ENCODE results near the gene MRPS14.

The MRPS14 gene

DNA sequence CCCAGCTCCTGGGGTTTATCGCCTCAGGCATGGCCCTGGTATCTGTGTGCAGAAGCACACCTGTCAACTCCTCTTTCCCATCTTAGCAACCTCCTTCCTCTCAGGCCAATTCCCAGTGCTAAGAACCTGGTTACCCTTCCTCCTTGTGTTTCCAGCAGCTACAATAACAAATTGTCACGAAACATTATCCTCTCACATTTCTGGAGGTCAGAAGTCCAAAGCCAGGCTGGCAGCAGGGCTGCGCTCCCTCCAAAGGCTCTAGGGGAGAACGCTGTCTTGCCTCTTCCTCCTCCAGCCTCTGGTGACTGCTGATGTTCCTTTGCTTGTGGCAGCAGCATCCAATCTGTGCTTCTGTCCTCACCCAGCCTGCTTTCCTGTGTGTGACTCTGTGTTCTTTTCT, 10.7 kb upstream of the MRPS14 start:
- TF ChIP-seq, protein P1, sequence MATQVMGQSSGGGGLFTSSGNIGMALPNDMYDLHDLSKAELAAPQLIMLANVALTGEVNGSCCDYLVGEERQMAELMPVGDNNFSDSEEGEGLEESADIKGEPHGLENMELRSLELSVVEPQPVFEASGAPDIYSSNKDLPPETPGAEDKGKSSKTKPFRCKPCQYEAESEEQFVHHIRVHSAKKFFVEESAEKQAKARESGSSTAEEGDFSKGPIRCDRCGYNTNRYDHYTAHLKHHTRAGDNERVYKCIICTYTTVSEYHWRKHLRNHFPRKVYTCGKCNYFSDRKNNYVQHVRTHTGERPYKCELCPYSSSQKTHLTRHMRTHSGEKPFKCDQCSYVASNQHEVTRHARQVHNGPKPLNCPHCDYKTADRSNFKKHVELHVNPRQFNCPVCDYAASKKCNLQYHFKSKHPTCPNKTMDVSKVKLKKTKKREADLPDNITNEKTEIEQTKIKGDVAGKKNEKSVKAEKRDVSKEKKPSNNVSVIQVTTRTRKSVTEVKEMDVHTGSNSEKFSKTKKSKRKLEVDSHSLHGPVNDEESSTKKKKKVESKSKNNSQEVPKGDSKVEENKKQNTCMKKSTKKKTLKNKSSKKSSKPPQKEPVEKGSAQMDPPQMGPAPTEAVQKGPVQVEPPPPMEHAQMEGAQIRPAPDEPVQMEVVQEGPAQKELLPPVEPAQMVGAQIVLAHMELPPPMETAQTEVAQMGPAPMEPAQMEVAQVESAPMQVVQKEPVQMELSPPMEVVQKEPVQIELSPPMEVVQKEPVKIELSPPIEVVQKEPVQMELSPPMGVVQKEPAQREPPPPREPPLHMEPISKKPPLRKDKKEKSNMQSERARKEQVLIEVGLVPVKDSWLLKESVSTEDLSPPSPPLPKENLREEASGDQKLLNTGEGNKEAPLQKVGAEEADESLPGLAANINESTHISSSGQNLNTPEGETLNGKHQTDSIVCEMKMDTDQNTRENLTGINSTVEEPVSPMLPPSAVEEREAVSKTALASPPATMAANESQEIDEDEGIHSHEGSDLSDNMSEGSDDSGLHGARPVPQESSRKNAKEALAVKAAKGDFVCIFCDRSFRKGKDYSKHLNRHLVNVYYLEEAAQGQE (IDR thresholded peaks at IDR 0.05; ENCODE audit: low read depth) = no peak
- TF ChIP-seq YY1 (IDR thresholded peaks at IDR 0.05; ENCODE audit: low read depth) (no peak), NFIC (IDR thresholded peaks at IDR 0.05) (no peak), CEBPB (IDR thresholded peaks at IDR 0.05) (no peak), TEAD4 (IDR thresholded peaks at IDR 0.05) (no peak), FOXM1 (IDR thresholded peaks at IDR 0.05; ENCODE audit: borderline replicate concordance, low read depth) (no peak), CREB1 (IDR thresholded peaks at IDR 0.05; ENCODE audit: low read depth) (no peak), ZBTB7A (IDR thresholded peaks at IDR 0.05; ENCODE audit: low read depth) (no peak), TAF1 (IDR thresholded peaks at IDR 0.05; ENCODE audit: low read depth) (no peak), RAD21 (IDR thresholded peaks at IDR 0.05; ENCODE audit: low read depth) (no peak)
- TF ChIP-seq, protein P2, sequence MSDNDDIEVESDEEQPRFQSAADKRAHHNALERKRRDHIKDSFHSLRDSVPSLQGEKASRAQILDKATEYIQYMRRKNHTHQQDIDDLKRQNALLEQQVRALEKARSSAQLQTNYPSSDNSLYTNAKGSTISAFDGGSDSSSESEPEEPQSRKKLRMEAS (IDR thresholded peaks at IDR 0.05) = no peak
- TF ChIP-seq, protein P3, sequence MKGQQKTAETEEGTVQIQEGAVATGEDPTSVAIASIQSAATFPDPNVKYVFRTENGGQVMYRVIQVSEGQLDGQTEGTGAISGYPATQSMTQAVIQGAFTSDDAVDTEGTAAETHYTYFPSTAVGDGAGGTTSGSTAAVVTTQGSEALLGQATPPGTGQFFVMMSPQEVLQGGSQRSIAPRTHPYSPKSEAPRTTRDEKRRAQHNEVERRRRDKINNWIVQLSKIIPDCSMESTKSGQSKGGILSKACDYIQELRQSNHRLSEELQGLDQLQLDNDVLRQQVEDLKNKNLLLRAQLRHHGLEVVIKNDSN (IDR thresholded peaks at IDR 0.05) = no peak

DNA sequence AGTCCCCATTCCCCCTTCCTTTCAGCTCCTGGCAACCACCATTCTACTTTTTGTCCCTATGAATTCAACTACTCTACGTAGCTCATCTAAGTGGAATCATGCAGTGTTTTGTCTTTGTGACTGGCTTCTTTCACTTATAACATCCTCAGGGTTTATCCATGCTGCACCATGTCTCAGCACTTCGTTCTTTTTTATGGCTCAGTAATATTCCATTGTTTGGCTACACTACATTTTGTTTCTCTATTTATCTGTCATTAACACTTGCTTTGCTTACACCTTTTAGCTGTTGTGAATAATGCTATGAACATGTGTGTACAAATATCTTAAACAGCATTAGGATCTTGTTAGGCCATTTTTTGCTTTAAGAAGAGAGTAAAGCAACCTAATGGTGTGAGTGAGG, 1.5 kb upstream of the MRPS14 start:
- TF ChIP-seq ZBTB7A (IDR thresholded peaks at IDR 0.05; ENCODE audit: low read depth) (no peak), TAF1 (IDR thresholded peaks at IDR 0.05; ENCODE audit: low read depth) (no peak), NFIC (IDR thresholded peaks at IDR 0.05) (no peak), RAD21 (IDR thresholded peaks at IDR 0.05; ENCODE audit: low read depth) (no peak), CEBPB (IDR thresholded peaks at IDR 0.05) (no peak), EGR1 (IDR thresholded peaks at IDR 0.05) (no peak), YY1 (IDR thresholded peaks at IDR 0.05; ENCODE audit: low read depth) (no peak), TCF12 (IDR thresholded peaks at IDR 0.05; ENCODE audit: low read depth) (no peak), TEAD4 (IDR thresholded peaks at IDR 0.05) (no peak), EP300 (IDR thresholded peaks at IDR 0.05; ENCODE audit: borderline replicate concordance) (no peak), FOXM1 (IDR thresholded peaks at IDR 0.05; ENCODE audit: borderline replicate concordance, low read depth) (no peak), CREB1 (IDR thresholded peaks at IDR 0.05; ENCODE audit: low read depth) (no peak)
- TF ChIP-seq, protein P1 (IDR thresholded peaks at IDR 0.05; ENCODE audit: low read depth) = no peak
- TF ChIP-seq, protein P2 (IDR thresholded peaks at IDR 0.05) = no peak
- TF ChIP-seq, protein P3 (IDR thresholded peaks at IDR 0.05) = no peak

DNA sequence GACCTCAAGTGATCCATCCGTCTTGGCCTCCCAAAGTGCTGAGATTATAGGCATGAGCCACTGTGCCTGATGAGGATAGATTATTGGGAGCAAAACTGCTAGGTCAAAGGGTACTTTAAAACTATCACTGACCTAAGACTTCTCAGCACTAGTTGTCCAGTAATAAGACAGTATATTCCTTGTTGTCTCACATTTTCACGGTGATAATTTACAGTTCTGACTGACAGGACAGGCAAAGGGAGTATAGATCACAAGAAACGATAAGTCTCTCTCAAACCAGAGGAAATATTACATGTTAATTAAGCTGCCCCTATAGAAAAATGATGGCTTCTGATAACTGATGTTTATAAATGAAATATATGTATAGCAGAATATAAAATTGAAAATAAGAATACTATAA, 3.7 kb downstream of the MRPS14 start:
- TF ChIP-seq FOXM1 (IDR thresholded peaks at IDR 0.05; ENCODE audit: borderline replicate concordance, low read depth) = no peak
- TF ChIP-seq TEAD4 (IDR thresholded peaks at IDR 0.05) = no peak
- no peak for TF ChIP-seq CREB1 (IDR thresholded peaks at IDR 0.05; ENCODE audit: low read depth)
- no peak for TF ChIP-seq EGR1 (IDR thresholded peaks at IDR 0.05)

DNA sequence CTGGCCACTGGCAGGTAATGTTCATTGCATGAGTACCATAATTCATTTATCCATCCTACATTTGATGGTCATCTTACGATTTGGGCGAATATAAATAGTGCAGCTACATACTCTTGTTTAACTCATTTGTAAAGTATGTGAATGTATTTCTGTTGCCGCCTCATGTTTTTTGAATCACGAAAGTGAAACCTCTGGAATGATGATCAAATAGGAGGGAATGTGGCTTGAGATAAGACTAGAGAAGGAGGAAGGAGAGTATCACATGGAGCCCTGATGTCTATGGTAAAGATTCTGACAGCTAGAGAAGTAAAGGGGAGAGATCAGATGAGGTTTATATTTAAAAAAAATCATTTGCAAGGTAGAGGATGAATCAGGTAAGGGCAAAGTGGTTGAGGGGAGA, 8.0 kb downstream of the MRPS14 start:
- TF ChIP-seq, protein P2 (IDR thresholded peaks at IDR 0.05) = no peak
- TF ChIP-seq CEBPB (IDR thresholded peaks at IDR 0.05) (no peak), TEAD4 (IDR thresholded peaks at IDR 0.05) (no peak)
- TF ChIP-seq, protein P3 (IDR thresholded peaks at IDR 0.05) = no peak

DNA sequence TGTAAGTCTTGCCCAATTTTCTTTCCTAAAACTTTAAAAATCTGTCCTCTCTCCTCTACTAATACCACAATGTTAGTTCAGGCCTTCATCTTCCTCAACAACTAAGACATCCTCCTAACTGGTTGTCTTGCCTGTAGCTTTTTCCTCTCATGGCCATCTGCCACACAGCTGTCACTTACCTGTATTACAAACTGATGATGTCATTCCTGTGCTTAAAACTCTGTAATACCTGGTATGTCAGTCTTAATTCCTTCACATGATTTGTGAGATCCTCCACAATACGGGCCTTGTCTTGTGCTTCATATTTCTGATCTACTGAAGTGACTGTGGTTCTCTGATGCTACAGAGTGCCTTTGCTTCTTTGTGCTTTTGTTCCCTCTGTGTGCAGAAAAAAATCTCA, 9.8 kb downstream of the MRPS14 start:
- TF ChIP-seq EGR1 (IDR thresholded peaks at IDR 0.05) (no peak), CREB1 (IDR thresholded peaks at IDR 0.05; ENCODE audit: low read depth) (no peak), RAD21 (IDR thresholded peaks at IDR 0.05; ENCODE audit: low read depth) (no peak), NFIC (IDR thresholded peaks at IDR 0.05) (no peak), CEBPB (IDR thresholded peaks at IDR 0.05) (no peak), YY1 (IDR thresholded peaks at IDR 0.05; ENCODE audit: low read depth) (no peak), TAF1 (IDR thresholded peaks at IDR 0.05; ENCODE audit: low read depth) (no peak), TEAD4 (IDR thresholded peaks at IDR 0.05) (no peak), TCF12 (IDR thresholded peaks at IDR 0.05; ENCODE audit: low read depth) (no peak), FOXM1 (IDR thresholded peaks at IDR 0.05; ENCODE audit: borderline replicate concordance, low read depth) (no peak)
- TF ChIP-seq, protein P3 (IDR thresholded peaks at IDR 0.05) = no peak
- TF ChIP-seq, protein P1 (IDR thresholded peaks at IDR 0.05; ENCODE audit: low read depth) = no peak
- TF ChIP-seq, protein P2 (IDR thresholded peaks at IDR 0.05) = no peak

Data from Ishikawa (cell line).